Endothelial cell of umbilical vein (primary cell): ENCODE results near the gene ZC3HAV1. TPM values are rescaled to one million over a fixed set of nuclear protein-coding genes. Genes with fewer than 3 reads are reported as not detected.

Source experiments
- BruUV-seq: library from RNA; stranded (reverse); fragments of 400-500 nt; replicated peaks from 2 replicates; lab custom pipeline; 2021; lab: Mats Ljungman, UMichigan
- CTCF ChIA-PET: fragments of 300-600, 350-600 bp; sonication (Branson Sonifier 250); formaldehyde crosslinking; loops from one replicate; lab custom pipeline; 2021; ENCODE audit warnings: antibody characterized with exemption, inconsistent platforms; lab: Charles Lee
- POLR2A ChIA-PET: fragments of 300-600, 350-600 bp; sonication (Branson Sonifier 250); formaldehyde crosslinking; loops from one replicate; lab custom pipeline; 2021; ENCODE audit warnings: antibody characterized with exemption, inconsistent platforms; lab: Charles Lee
- DNase-seq: peaks from one replicate; pipeline ENCODE4 v3.0.0-alpha.2; 2011; ENCODE audit warnings: low read depth, low spot score
- FAIRE-seq: peaks from 2 replicates; lab custom pipeline; 2011; peaks lifted over from hg19 to GRCh38; lab: Jason Lieb, UNC
- H2AFZ ChIP-seq: 2 replicates; pipeline ENCODE4 v1.6.0; 2012; ENCODE audit warnings: low read depth, low read length, control low read depth, inconsistent platforms
- H3K27ac ChIP-seq: 2 replicates; pipeline ENCODE4 v1.5.1; 2011; ENCODE audit warnings: low read depth, mild to moderate bottlenecking, control low read depth, low read length, moderate library complexity; ENCODE audit not compliant: insufficient read depth
- H3K27me3 ChIP-seq, 2 experiments: 2 replicates each; pipeline versions ENCODE4 v1.6.0 to v1.6.1; 2011; ENCODE audit warnings: low read length in 2 of 2, mixed read lengths in 1 of 2; ENCODE audit not compliant: control insufficient read depth in 2 of 2, insufficient read depth in 2 of 2
- H3K36me3 ChIP-seq, 2 experiments: 2 replicates in 1 of 2; 3 replicates in 1 of 2; pipeline ENCODE4 v1.5.1; 2011; ENCODE audit warnings: low read length in 2 of 2, mild to moderate bottlenecking in 1 of 2, moderate library complexity in 1 of 2; ENCODE audit not compliant: control insufficient read depth in 2 of 2, insufficient read depth in 2 of 2; ENCODE audit errors: extremely low read depth in 1 of 2
- H3K4me1 ChIP-seq: 3 replicates; pipeline ENCODE4 v1.5.1; 2011; ENCODE audit warnings: mild to moderate bottlenecking, low read length; ENCODE audit not compliant: control insufficient read depth, insufficient read depth; ENCODE audit errors: extremely low read depth
- H3K4me2 ChIP-seq: 2 replicates; pipeline ENCODE4 v1.6.1; 2011; ENCODE audit warnings: low read length, control low read depth, mixed read lengths; ENCODE audit not compliant: insufficient read depth
- H3K4me3 ChIP-seq, 3 experiments: fragments of 200-600 bp in 1 of 3; sonication (generic), shearing (Covaris generic) in 1 of 3; replicated peaks in 1 of 3; 2 replicates each; pipeline ENCODE4 v1.5.1; 2011 to 2016; ENCODE audit warnings: control low read depth in 3 of 3, low read length in 3 of 3, mild to moderate bottlenecking in 2 of 3, inconsistent platforms in 1 of 3, low read depth in 1 of 3, moderate library complexity in 1 of 3; ENCODE audit not compliant: insufficient read depth in 1 of 3
- H3K79me2 ChIP-seq: 2 replicates; pipeline ENCODE4 v1.6.0; 2012; ENCODE audit warnings: low read length, inconsistent platforms; ENCODE audit not compliant: control insufficient read depth, insufficient read depth
- H3K9ac ChIP-seq: replicated peaks from 2 replicates; pipeline ENCODE3; 2011; ENCODE audit warnings: low read length, control low read depth; ENCODE audit not compliant: insufficient read depth; ENCODE audit errors: extremely low read depth
- H3K9me1 ChIP-seq: replicated peaks from 3 replicates; pipeline ENCODE4 v1.6.0; 2011; ENCODE audit warnings: mild to moderate bottlenecking, low read length; ENCODE audit not compliant: control insufficient read depth, insufficient read depth; ENCODE audit errors: extremely low read depth
- H3K9me3 ChIP-seq: replicated peaks from 2 replicates; pipeline ENCODE4 v1.5.1; 2012; ENCODE audit warnings: low read length, inconsistent platforms; ENCODE audit not compliant: control insufficient read depth, insufficient read depth
- H4K20me1 ChIP-seq: replicated peaks from 2 replicates; pipeline ENCODE3; 2011; ENCODE audit warnings: mild to moderate bottlenecking, low read length; ENCODE audit not compliant: control insufficient read depth, insufficient read depth; ENCODE audit errors: extremely low read depth
- EZH2 ChIP-seq: IDR thresholded peaks from 2 replicates; pipeline ENCODE4 v1.6.1; 2012; ENCODE audit warnings: borderline replicate concordance, low read depth, mild to moderate bottlenecking, moderate library complexity, low read length, inconsistent platforms; ENCODE audit not compliant: severe bottlenecking
- FOS ChIP-seq: IDR thresholded peaks from 2 replicates; pipeline ENCODE4 v1.6.1; 2011; ENCODE audit warnings: mild to moderate bottlenecking, low read length, moderate library complexity, borderline replicate concordance; ENCODE audit not compliant: insufficient read depth
- GATA2 ChIP-seq: IDR thresholded peaks from 2 replicates; pipeline ENCODE4 v1.7.0; 2011; ENCODE audit warnings: low read depth, mild to moderate bottlenecking, moderate library complexity, mixed read lengths, low read length; ENCODE audit not compliant: insufficient read length, insufficient read depth
- JUN ChIP-seq: IDR thresholded peaks from 2 replicates; pipeline ENCODE4 v1.6.1; 2011; ENCODE audit warnings: borderline replicate concordance, low read depth; ENCODE audit not compliant: insufficient read length, insufficient read depth
- MYC ChIP-seq: IDR thresholded peaks from one replicate; pipeline ENCODE4 v1.6.1; 2011; ENCODE audit warnings: mild to moderate bottlenecking, low read depth, low read length
- POLR2A ChIP-seq: IDR thresholded peaks from 2 replicates; pipeline ENCODE4 v1.6.1; 2012; ENCODE audit warnings: low read depth, mild to moderate bottlenecking, control low read depth, low read length
- POLR2AphosphoS5 ChIP-seq: IDR thresholded peaks from 2 replicates; pipeline ENCODE4 v1.6.1; 2012; ENCODE audit warnings: low read depth, mild to moderate bottlenecking, control low read depth, low read length, moderate library complexity; ENCODE audit not compliant: insufficient read depth
- dilution Hi-C: fragments of 300-500 bp; cut with MboI; formaldehyde crosslinking; loops from one replicate; pipeline ENCODE4 v1.15.0; 2019; ENCODE audit warnings: low sequenced_read_pairs; ENCODE audit not compliant: extremely low pct_ligation_motif_present
- intact Hi-C: fragments of 100-400 bp; cut with micrococcal nuclease; formaldehyde crosslinking; loops from one replicate; pipeline ENCODE4 v1.10.0; 2022
- polyA plus RNA-seq, 4 experiments: library from polyadenylated mRNA; depleted of rRNA in 3 of 4; stranded (reverse) in 3 of 4; unstranded in 1 of 4; fragments of >200 nt; gene quantifications; 2 replicates each; pipeline versions ENCODE4 v1.2.1 to v1.2.3, GENCODE V29; 2011 to 2012; ENCODE audit warnings: missing spikeins in 1 of 4
- total RNA-seq: library from RNA; stranded (reverse); gene quantifications from 2 replicates; pipeline ENCODE4 v1.2.3, GENCODE V29; 2021
- TF ChIP-seq, protein P1 (sequence below), 2 donors: IDR thresholded peaks; 1 replicate in 1 of 2; 2 replicates in 1 of 2; pipeline ENCODE4 v1.5.1; 2011; ENCODE audit warnings: low read length in 2 of 2, mild to moderate bottlenecking in 2 of 2, moderate library complexity in 2 of 2, control low read depth in 1 of 2, inconsistent platforms in 1 of 2, low read depth in 1 of 2; ENCODE audit not compliant: insufficient read depth in 1 of 2; ENCODE audit errors: extremely low read depth in 1 of 2
- TF ChIP-seq, protein P2 (sequence below): IDR thresholded peaks from 2 replicates; pipeline ENCODE4 v1.6.1; 2011; ENCODE audit not compliant: insufficient read depth, insufficient read length

The ZC3HAV1 gene
- total and polyA plus RNA-seq, 2 donors (not counting 3 experiments of a cell fraction or from before 2014, with no cell fraction given) = 17.1 to 37.7 TPM

DNA sequence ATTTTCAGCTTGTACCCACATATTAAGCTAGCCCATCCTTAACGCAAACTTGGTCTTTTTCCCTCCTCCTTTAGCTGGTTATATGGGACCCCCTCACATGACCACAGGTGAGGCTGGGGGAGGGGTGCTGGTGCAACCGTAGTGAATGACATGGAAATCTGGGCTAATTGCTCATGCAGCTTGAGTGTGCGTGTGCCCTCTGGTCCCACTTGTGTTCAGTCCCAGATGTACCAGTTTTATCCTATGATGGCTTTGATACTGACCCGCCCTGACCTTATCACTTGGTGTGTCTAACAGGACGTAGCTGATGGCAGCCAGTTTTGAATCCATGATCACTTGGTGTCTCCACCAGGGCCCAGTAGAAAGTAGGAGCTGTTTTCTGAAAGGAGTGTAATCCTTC, 5.1 kb upstream of the ZC3HAV1 start:
- Histone ChIP-seq H4K20me1 (no peaks in the 10 kb centered on the region), H3K27ac (no peak overlapping the region), H3K27me3 (no peaks in the 10 kb centered on the region), H3K79me2 (no peaks in the 10 kb centered on the region), H3K36me3 (no peaks in the 10 kb centered on the region), H3K4me3 (no peak overlapping the region), H3K9me3 (no peaks in the 10 kb centered on the region), H3K4me1 (peaks cover 21% of the 10 kb centered on the region), H3K4me2 (no peak overlapping the region), H3K9ac (no peak overlapping the region), H2AFZ (no peak overlapping the region), H3K9me1 (no peaks in the 10 kb centered on the region)
- no TSS peak for BruUV-seq
- DNase-seq (no peak), FAIRE-seq (no peak)
- no peak for TF ChIP-seq EZH2
- TF ChIP-seq POLR2A = no peak
- TF ChIP-seq POLR2AphosphoS5 = no peak
- dilution Hi-C loops (no loop called here), intact Hi-C loops (no loop called here)
- POLR2A ChIA-PET = no interaction called here
- CTCF ChIA-PET = interaction anchor here (0.6 to 1.8 kb wide), 4 partner anchors 12 to 40 kb away, joined by 3 to 4 read pairs (median 4); a partner anchor contains a TSS

DNA sequence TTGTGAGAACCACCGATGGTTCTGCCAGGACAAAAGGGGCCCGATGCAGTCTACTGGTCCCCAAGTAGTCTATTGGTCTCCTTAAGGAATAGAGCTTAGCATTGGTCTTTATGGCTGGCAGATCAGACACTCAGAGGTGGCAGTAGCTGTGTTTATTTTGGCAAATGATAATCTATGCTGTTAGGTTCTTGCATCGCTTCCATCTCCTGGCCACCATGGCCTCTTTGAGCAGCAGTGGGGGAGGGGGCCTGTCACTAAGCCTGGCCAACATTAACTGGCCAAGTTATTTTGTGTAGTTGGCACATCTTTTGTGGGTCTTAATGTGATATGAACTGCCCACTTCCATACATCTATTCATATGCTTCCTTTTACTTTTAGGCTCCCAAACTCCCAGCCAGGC, 4.5 kb upstream of the ZC3HAV1 start:
- no peak for FAIRE-seq

More for the DNA sequence above, 4.5 kb upstream of the ZC3HAV1 start:
- Histone ChIP-seq H3K79me2 (peaks cover 2% of the 10 kb centered on the region), H3K4me2 (no peak overlapping the region), H3K36me3 (no peaks in the 10 kb centered on the region), H3K27me3 (no peaks in the 10 kb centered on the region), H3K27ac (no peak overlapping the region), H4K20me1 (no peaks in the 10 kb centered on the region), H3K9ac (no peak overlapping the region), H3K4me3 (no peak overlapping the region), H2AFZ (no peak overlapping the region), H3K9me3 (no peaks in the 10 kb centered on the region), H3K9me1 (no peaks in the 10 kb centered on the region), H3K4me1 (peaks cover 19% of the 10 kb centered on the region)
- dilution Hi-C loops = no loop called here
- intact Hi-C loops = no loop called here
- TF ChIP-seq, protein P1, sequence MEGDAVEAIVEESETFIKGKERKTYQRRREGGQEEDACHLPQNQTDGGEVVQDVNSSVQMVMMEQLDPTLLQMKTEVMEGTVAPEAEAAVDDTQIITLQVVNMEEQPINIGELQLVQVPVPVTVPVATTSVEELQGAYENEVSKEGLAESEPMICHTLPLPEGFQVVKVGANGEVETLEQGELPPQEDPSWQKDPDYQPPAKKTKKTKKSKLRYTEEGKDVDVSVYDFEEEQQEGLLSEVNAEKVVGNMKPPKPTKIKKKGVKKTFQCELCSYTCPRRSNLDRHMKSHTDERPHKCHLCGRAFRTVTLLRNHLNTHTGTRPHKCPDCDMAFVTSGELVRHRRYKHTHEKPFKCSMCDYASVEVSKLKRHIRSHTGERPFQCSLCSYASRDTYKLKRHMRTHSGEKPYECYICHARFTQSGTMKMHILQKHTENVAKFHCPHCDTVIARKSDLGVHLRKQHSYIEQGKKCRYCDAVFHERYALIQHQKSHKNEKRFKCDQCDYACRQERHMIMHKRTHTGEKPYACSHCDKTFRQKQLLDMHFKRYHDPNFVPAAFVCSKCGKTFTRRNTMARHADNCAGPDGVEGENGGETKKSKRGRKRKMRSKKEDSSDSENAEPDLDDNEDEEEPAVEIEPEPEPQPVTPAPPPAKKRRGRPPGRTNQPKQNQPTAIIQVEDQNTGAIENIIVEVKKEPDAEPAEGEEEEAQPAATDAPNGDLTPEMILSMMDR (IDR thresholded peaks at IDR 0.05; ENCODE audit: extremely low read depth in 1 of 2, insufficient read depth in 1 of 2, low read depth in 1 of 2, low read length in 2 of 2) = no peak
- TF ChIP-seq MYC (no peak), EZH2 (no peak), POLR2A (no peak), GATA2 (no peak), POLR2AphosphoS5 (no peak), FOS (no peak), JUN (no peak)
- TF ChIP-seq, protein P2, sequence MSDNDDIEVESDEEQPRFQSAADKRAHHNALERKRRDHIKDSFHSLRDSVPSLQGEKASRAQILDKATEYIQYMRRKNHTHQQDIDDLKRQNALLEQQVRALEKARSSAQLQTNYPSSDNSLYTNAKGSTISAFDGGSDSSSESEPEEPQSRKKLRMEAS = no peak
- no peak for DNase-seq
- ChIA-PET CTCF (interaction anchor here (0.6 to 1.8 kb wide), 3 partner anchors 12 to 19 kb away, joined by 3 to 4 read pairs (median 4); a partner anchor contains a TSS), POLR2A (no interaction called here)
- no TSS peak for BruUV-seq
